WTC11 (cell line): ENCODE results near the gene MEAK7. TPM values are rescaled to one million over a fixed set of nuclear protein-coding genes. Genes with fewer than 3 reads are reported as not detected.

Experiments
- ATAC-seq: fragments of 200-7000 bp; cut with Tn5 transposase; 2 replicates; pipeline ENCODE4 v1.10.0; 2021; ENCODE audit warnings: mild to moderate bottlenecking, moderate library complexity
- CTCF ChIA-PET: fragments of 300-600 bp; sonication (Branson Sonifier 250); formaldehyde crosslinking; loops from one replicate; lab custom pipeline; 2021; ENCODE audit warnings: antibody characterized with exemption; lab: Charles Lee
- POLR2A ChIA-PET: fragments of 350-600 bp; sonication (Branson Sonifier 250); formaldehyde crosslinking; loops from one replicate; lab custom pipeline; 2021; ENCODE audit warnings: antibody characterized with exemption; lab: Charles Lee
- DNase-seq: peaks from one replicate; pipeline ENCODE4 v3.0.0; 2021; ENCODE audit warnings: low spot score
- H3K27ac Mint-ChIP-seq: 2 replicates; pipeline ENCODE4 v1.8.0; 2021; ENCODE audit warnings: mixed read lengths
- H3K27me3 Mint-ChIP-seq: 2 replicates; pipeline ENCODE4 v1.8.0; 2021; ENCODE audit warnings: low read depth, mild to moderate bottlenecking, moderate library complexity, mixed read lengths
- H3K36me3 Mint-ChIP-seq: 2 replicates; pipeline ENCODE4 v1.8.0; 2021; ENCODE audit warnings: mixed read lengths
- H3K4me1 Mint-ChIP-seq: 2 replicates; pipeline ENCODE4 v1.8.0; 2022; ENCODE audit warnings: mixed read lengths
- H3K4me3 Mint-ChIP-seq: 2 replicates; pipeline ENCODE4 v1.8.0; 2021; ENCODE audit warnings: mild to moderate bottlenecking, moderate library complexity, mixed read lengths
- H3K9me3 Mint-ChIP-seq: 2 replicates; pipeline ENCODE4 v1.8.0; 2021; ENCODE audit warnings: mixed read lengths
- ATF2 ChIP-seq: sonication (generic); formaldehyde crosslinking; IDR thresholded peaks from 2 replicates; pipeline ENCODE4 v1.8.1; 2022; ENCODE audit warnings: low read depth, missing genetic modification reagents, borderline replicate concordance
- E2F4 ChIP-seq: sonication (generic); formaldehyde crosslinking; IDR thresholded peaks from 2 replicates; pipeline ENCODE4 v1.8.1; 2022; ENCODE audit warnings: low read depth, mild to moderate bottlenecking, moderate library complexity, missing genetic modification reagents, borderline replicate concordance
- EMX1 ChIP-seq: fragments of 250-450 bp; sonication (Bioruptor Pico); IDR thresholded peaks from 2 replicates; pipeline ENCODE4 v1.8.0; 2021; ENCODE audit warnings: mild to moderate bottlenecking
- ERG ChIP-seq: fragments of 250-450 bp; sonication (Bioruptor Pico); IDR thresholded peaks from 2 replicates; pipeline ENCODE4 v1.8.0; 2021; ENCODE audit warnings: mild to moderate bottlenecking
- ESRRA ChIP-seq: sonication (generic); formaldehyde crosslinking; IDR thresholded peaks from 2 replicates; pipeline ENCODE4 v1.8.1; 2022; ENCODE audit warnings: mild to moderate bottlenecking, missing genetic modification reagents, borderline replicate concordance
- FOXJ3 ChIP-seq: sonication (generic); formaldehyde crosslinking; IDR thresholded peaks from 2 replicates; pipeline ENCODE4 v1.9.0; 2021; ENCODE audit warnings: missing genetic modification reagents, mild to moderate bottlenecking, borderline replicate concordance
- FOXP1 ChIP-seq: sonication (generic); formaldehyde crosslinking; IDR thresholded peaks from 2 replicates; pipeline ENCODE4 v1.8.0; 2022; ENCODE audit warnings: missing genetic modification reagents, mild to moderate bottlenecking, moderate library complexity, borderline replicate concordance
- GTF2I ChIP-seq: fragments of 250-450 bp; sonication (Bioruptor Pico); conservative IDR thresholded peaks from 2 replicates; pipeline ENCODE4 v1.4.0; 2021; ENCODE audit warnings: mild to moderate bottlenecking
- HMGA2 ChIP-seq: fragments of 250-450 bp; sonication (Bioruptor Pico); IDR thresholded peaks from 2 replicates; pipeline ENCODE4 v1.4.0; 2021; ENCODE audit warnings: mild to moderate bottlenecking, moderate library complexity
- HMGXB4 ChIP-seq: sonication (generic); formaldehyde crosslinking; IDR thresholded peaks from 2 replicates; pipeline ENCODE4 v1.8.1; 2023; ENCODE audit warnings: mild to moderate bottlenecking, moderate library complexity, missing genetic modification reagents
- KAT7 ChIP-seq: sonication (generic); formaldehyde crosslinking; IDR thresholded peaks from 2 replicates; pipeline ENCODE4 v1.8.1; 2023; ENCODE audit warnings: missing genetic modification reagents, mild to moderate bottlenecking, borderline replicate concordance
- NFYB ChIP-seq: sonication (generic); formaldehyde crosslinking; conservative IDR thresholded peaks from 2 replicates; pipeline ENCODE4 v1.8.0; 2022; ENCODE audit warnings: low read depth, missing genetic modification reagents
- PRRX2 ChIP-seq: fragments of 250-450 bp; sonication (Bioruptor Pico); IDR thresholded peaks from 2 replicates; pipeline ENCODE4 v1.8.0; 2021; ENCODE audit warnings: mild to moderate bottlenecking
- SMAD4 ChIP-seq: sonication (generic); formaldehyde crosslinking; IDR thresholded peaks from 2 replicates; pipeline ENCODE4 v1.8.0; 2022; ENCODE audit warnings: mild to moderate bottlenecking, missing genetic modification reagents
- TCF7 ChIP-seq: sonication (generic); formaldehyde crosslinking; IDR thresholded peaks from 2 replicates; pipeline ENCODE4 v1.8.0; 2022; ENCODE audit warnings: mild to moderate bottlenecking, low read depth, missing genetic modification reagents, moderate library complexity
- ZBTB21 ChIP-seq: sonication (generic); formaldehyde crosslinking; IDR thresholded peaks from 2 replicates; pipeline ENCODE4 v1.8.1; 2023; ENCODE audit warnings: mild to moderate bottlenecking, missing genetic modification reagents, borderline replicate concordance
- ZNF121 ChIP-seq: sonication (generic); formaldehyde crosslinking; IDR thresholded peaks from 2 replicates; pipeline ENCODE4 v1.8.0; 2023; ENCODE audit warnings: missing genetic modification reagents
- ZNF416 ChIP-seq: fragments of 250-450 bp; sonication (Bioruptor Pico); IDR thresholded peaks from 2 replicates; pipeline ENCODE4 v1.9.0; 2021; ENCODE audit warnings: mild to moderate bottlenecking, inconsistent platforms
- ZNF425 ChIP-seq: fragments of 250-450 bp; sonication (Bioruptor Pico); conservative IDR thresholded peaks from 2 replicates; pipeline ENCODE4 v1.9.0; 2021; ENCODE audit warnings: mild to moderate bottlenecking
- ZNF512 ChIP-seq: sonication (generic); formaldehyde crosslinking; IDR thresholded peaks from 2 replicates; pipeline ENCODE4 v1.8.1; 2022; ENCODE audit warnings: missing genetic modification reagents, borderline replicate concordance
- total RNA-seq: library from RNA; stranded (reverse); gene quantifications from 3 replicates; pipeline ENCODE4 v1.2.3, GENCODE V29; 2021
- TF ChIP-seq, protein P1 (sequence below): fragments of 250-450 bp; sonication (Bioruptor Pico); IDR thresholded peaks from 2 replicates; pipeline ENCODE4 v1.9.0; 2021; ENCODE audit warnings: moderate library complexity, mild to moderate bottlenecking, inconsistent platforms, borderline replicate concordance
- TF ChIP-seq, protein P2 (sequence below): sonication (generic); formaldehyde crosslinking; IDR thresholded peaks from 2 replicates; pipeline ENCODE4 v1.8.0; 2022; ENCODE audit warnings: mild to moderate bottlenecking, missing genetic modification reagents

Gene MEAK7
- total RNA-seq, 1 experiment from 2014 or later: 14.4 TPM

GRCh38 chr16:84544031-84544773 lies 39.7 kb upstream of the MEAK7 start:
- Mint-ChIP-seq H3K9me3 (no peaks in the 10 kb centered on the region), H3K27ac (0 out of 2 replicates have a peak overlapping the region, but pooled peaks have one; percentile 17), H3K4me1 (peaks cover 22% of the 10 kb centered on the region), H3K36me3 (no peaks in the 10 kb centered on the region), H3K4me3 (no peak overlapping the region), H3K27me3 (no peaks in the 10 kb centered on the region)
- TF ChIP-seq KAT7 (CRISPR knock-in tag) (no peak), ZNF121 (CRISPR knock-in tag) (no peak), ATF2 (CRISPR knock-in tag) (no peak), GTF2I (no peak)
- ATAC-seq (no peak), DNase-seq (no peak)
- ChIA-PET POLR2A (no interaction called here), CTCF (no interaction called here)

DNA sequence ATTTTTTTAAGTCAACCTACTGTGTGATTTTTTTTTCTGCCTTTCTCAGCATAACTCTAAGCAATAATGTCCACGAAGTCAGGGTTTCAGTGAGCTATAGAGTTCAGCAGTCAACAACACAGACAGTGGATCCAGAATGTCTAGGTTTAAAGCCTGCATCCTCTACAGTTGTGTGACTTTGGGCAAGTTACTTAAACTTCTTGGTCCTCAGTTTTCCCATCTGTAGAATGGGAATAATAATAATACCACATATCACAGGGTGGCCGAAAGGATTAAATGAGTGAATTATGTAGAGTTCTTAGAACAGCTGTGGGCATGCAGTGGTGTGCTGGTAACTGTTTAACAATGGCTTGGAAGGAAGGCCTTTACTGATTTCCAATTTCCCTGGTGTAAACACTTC lies 38.8 kb upstream of the MEAK7 start:
- Mint-ChIP-seq H3K27ac (no peak overlapping the region), H3K9me3 (no peaks in the 10 kb centered on the region), H3K4me1 (peaks cover 19% of the 10 kb centered on the region), H3K36me3 (no peaks in the 10 kb centered on the region), H3K27me3 (no peaks in the 10 kb centered on the region), H3K4me3 (no peak overlapping the region)
- POLR2A ChIA-PET: no interaction called here
- no peak for ATAC-seq
- no peak for DNase-seq
- CTCF ChIA-PET: no interaction called here
- TF ChIP-seq ZNF512 (CRISPR knock-in tag) (no peak), TCF7 (CRISPR knock-in tag) (no peak), FOXJ3 (CRISPR knock-in tag) (no peak), ERG (CRISPR knock-in tag) (no peak), E2F4 (CRISPR knock-in tag) (no peak), KAT7 (CRISPR knock-in tag) (no peak), ESRRA (CRISPR knock-in tag) (no peak), HMGXB4 (CRISPR knock-in tag) (no peak), SMAD4 (CRISPR knock-in tag) (no peak), EMX1 (no peak), HMGA2 (CRISPR knock-in tag) (no peak), NFYB (CRISPR knock-in tag) (no peak), ZNF425 (no peak), FOXP1 (CRISPR knock-in tag) (no peak), PRRX2 (CRISPR knock-in tag) (no peak), ZNF416 (no peak), ZBTB21 (CRISPR knock-in tag) (no peak)
- TF ChIP-seq, protein P1, sequence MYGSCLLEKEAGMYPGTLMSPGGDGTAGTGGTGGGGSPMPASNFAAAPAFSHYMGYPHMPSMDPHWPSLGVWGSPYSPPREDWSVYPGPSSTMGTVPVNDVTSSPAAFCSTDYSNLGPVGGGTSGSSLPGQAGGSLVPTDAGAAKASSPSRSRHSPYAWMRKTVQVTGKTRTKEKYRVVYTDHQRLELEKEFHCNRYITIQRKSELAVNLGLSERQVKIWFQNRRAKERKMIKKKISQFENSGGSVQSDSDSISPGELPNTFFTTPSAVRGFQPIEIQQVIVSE (CRISPR knock-in tag): no peak
- TF ChIP-seq, protein P2, sequence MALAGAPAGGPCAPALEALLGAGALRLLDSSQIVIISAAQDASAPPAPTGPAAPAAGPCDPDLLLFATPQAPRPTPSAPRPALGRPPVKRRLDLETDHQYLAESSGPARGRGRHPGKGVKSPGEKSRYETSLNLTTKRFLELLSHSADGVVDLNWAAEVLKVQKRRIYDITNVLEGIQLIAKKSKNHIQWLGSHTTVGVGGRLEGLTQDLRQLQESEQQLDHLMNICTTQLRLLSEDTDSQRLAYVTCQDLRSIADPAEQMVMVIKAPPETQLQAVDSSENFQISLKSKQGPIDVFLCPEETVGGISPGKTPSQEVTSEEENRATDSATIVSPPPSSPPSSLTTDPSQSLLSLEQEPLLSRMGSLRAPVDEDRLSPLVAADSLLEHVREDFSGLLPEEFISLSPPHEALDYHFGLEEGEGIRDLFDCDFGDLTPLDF (CRISPR knock-in tag): no peak
